IPS DF 6.9 (cell line): ENCODE results near the gene OR51D1.

Experiments used
- DNase-seq: peaks from one replicate; pipeline ENCODE4 v3.0.0-alpha.2; 2013; ENCODE audit warnings: low read depth, low spot score
- H3K27ac ChIP-seq: one replicate; pipeline ENCODE4 v1.5.1; 2013; ENCODE audit warnings: low read length, control low read depth
- H3K27me3 ChIP-seq: 2 replicates; pipeline ENCODE4 v1.6.1; 2013; ENCODE audit warnings: mild to moderate bottlenecking, low read length; ENCODE audit not compliant: control insufficient read depth, insufficient read depth
- H3K36me3 ChIP-seq: 2 replicates; pipeline ENCODE4 v1.6.1; 2013; ENCODE audit warnings: low read length; ENCODE audit not compliant: control insufficient read depth, insufficient read depth
- H3K4me1 ChIP-seq: 2 replicates; pipeline ENCODE4 v1.6.1; 2013; ENCODE audit warnings: low read length; ENCODE audit not compliant: control insufficient read depth, insufficient read depth
- H3K4me3 ChIP-seq: 2 replicates; pipeline ENCODE4 v1.5.1; 2013; ENCODE audit warnings: mild to moderate bottlenecking, low read length
- H3K9me3 ChIP-seq: 2 replicates; pipeline ENCODE4 v1.6.1; 2013; ENCODE audit warnings: low read length, inconsistent platforms; ENCODE audit not compliant: control insufficient read depth, insufficient read depth
- WGBS: extraction: QIAGEN DNeasy Blood & Tissue Kit; methylation state at CpG from one replicate; pipeline ENCODE4 v1.1.7; 2013; ENCODE audit warnings: mixed read lengths, missing lambda C conversion rate; ENCODE audit not compliant: insufficient read length, insufficient coverage; 5-methylcytosine and 5-hydroxymethylcytosine counted together

The OR51D1 gene

DNA sequence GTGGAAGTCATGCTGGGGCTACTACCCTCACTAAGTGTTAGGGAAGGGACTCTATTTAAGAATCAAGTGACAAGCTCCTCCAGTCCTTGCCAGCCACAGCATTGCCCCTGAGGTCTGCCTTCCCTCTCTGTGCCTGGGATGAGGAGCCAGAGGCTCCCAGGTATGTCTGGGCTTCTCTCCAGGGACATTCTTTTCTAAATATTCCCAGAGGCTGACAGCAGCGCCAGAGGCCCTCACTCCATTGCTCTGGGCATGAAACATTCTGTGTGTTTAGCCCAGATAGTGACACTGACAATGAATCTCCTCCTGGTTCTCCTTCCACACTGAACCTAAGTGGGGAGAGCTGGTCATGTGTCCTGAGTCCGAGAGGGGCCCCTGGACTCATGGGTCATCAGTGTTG lies 8.7 kb downstream of the OR51D1 start:
- no peak overlapping the region for H3K4me3 ChIP-seq
- H3K36me3 ChIP-seq = no peaks in the 10 kb centered on the region
- no CpG with 5 or more reads among the region's 2 CpGs for WGBS
- no peaks in the 10 kb centered on the region for H3K27me3 ChIP-seq
- H3K9me3 ChIP-seq = no peaks in the 10 kb centered on the region
- no peaks in the 10 kb centered on the region for H3K4me1 ChIP-seq
- DNase-seq = no peak
- H3K27ac ChIP-seq = no peak overlapping the region

DNA sequence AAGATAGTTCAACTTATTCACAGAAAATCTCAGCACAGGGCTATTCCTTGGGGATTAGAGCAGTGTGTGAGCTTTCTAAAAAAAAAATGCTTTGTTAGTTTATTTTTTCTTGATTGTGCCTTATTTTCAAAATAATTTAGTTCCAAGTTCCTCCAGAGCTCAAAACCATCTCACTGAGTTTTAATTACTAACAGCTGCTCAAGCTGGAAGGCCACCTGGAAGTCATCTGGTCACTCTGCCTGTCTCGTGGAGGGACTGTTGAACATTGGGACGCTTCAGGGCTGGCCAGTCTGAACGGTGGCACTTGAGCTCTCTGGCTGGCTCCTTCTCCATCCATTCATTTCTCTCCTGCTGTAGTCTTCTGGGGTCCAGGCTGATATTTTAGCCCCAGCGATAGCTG lies 10.5 kb downstream of the OR51D1 start:
- no peak for DNase-seq
- Histone ChIP-seq H3K9me3 (no peaks in the 10 kb centered on the region), H3K36me3 (no peaks in the 10 kb centered on the region), H3K27me3 (no peaks in the 10 kb centered on the region), H3K4me3 (no peak overlapping the region), H3K4me1 (no peaks in the 10 kb centered on the region), H3K27ac (no peak overlapping the region)
- WGBS = no CpG with 5 or more reads among the region's 4 CpGs

DNA sequence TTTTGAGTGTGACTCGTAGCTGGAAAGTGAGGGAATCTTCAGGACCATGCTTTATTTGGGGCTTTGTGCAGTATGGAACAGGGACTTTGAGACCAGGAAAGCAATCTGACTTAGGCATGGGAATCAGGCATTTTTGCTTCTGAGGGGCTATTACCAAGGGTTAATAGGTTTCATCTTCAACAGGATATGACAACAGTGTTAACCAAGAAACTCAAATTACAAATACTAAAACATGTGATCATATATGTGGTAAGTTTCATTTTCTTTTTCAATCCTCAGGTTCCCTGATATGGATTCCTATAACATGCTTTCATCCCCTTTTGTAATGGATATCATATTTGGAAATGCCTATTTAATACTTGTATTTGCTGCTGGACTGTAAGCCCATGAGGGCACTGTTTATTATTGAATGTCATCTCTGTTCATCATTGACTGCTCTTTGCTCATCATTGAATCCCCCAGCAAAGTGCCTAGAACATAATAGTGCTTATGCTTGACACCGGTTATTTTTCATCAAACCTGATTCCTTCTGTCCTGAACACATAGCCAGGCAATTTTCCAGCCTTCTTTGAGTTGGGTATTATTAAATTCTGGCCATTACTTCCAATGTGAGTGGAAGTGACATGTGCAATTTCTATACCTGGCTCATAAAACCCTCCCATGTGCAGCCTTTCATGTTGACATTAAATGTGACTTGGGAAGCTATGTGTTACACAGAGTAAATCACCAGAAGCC lies 17.5 kb downstream of the OR51D1 start:
- H3K27me3 ChIP-seq = no peaks in the 10 kb centered on the region
- no CpG with 5 or more reads among the region's 2 CpGs for WGBS
- no peaks in the 10 kb centered on the region for H3K36me3 ChIP-seq
- no peak for DNase-seq
- H3K27ac ChIP-seq = no peak overlapping the region
- no peaks in the 10 kb centered on the region for H3K4me1 ChIP-seq
- H3K9me3 ChIP-seq = no peaks in the 10 kb centered on the region
- H3K4me3 ChIP-seq = no peak overlapping the region

DNA sequence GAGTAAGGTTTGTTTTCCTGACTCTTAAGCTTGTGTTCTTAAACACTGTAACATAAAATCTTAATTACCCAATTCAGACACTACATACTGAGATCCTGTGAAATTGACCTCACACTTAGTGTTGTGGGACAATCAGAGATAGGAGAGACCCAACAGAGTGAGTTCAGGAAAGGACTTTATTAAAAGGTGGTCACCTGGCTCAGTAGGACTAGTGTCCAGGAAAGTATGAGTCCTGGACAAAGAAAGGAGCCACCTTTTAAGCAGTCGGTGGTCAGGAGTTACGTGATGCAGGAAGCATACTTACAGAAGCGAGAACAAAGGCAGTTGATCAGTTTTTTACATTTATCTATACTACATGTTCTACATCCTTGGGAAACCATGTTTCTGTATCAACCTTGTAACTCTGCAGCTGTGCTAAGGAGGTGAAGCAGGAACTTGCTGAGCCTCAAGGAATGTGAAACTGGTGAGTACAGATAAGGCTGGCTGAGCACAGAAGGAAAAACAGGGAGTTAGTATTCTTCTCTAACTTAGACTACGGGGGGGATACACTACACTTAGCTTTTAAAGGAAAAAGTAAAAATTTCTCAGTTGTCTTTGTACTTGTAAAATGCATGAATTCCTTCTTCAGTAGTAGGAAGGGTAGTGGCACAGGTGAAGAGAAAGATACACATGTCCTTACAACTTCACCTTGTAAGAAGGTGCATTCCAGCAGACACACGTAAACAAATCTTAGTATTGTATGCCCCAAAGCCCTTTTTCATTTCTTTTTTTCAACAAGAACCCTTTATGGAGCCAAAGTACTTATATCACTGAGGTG lies 21.6 kb downstream of the OR51D1 start:
- DNase-seq = no peak
- H3K9me3 ChIP-seq = no peaks in the 10 kb centered on the region
- no peak overlapping the region for H3K27ac ChIP-seq
- no peaks in the 10 kb centered on the region for H3K4me1 ChIP-seq
- H3K27me3 ChIP-seq = no peaks in the 10 kb centered on the region
- no peak overlapping the region for H3K4me3 ChIP-seq
- no peaks in the 10 kb centered on the region for H3K36me3 ChIP-seq
- no CpG with 5 or more reads among the region's 5 CpGs for WGBS

DNA sequence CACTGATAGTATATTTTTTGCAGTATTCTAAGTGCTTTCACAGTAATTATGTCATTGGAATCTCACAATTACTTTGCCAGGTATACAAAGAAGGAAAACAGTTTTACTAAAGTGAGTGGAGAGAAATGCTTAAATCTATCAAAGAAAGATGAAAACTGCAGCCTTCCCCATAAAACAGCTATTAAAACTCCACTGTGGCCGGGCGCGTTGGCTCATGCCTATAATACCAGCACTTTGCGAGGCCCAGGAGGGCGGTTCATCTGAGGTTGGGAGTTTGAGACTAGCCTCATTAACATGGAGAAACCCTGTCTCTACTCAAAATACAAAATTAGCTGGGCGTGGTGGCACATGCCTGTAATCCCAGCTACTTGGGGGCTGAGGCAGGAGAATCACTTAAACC lies 25.6 kb downstream of the OR51D1 start:
- no peaks in the 10 kb centered on the region for H3K36me3 ChIP-seq
- no peak overlapping the region for H3K27ac ChIP-seq
- no CpG with 5 or more reads among the region's 6 CpGs for WGBS
- no peak overlapping the region for H3K4me3 ChIP-seq
- no peaks in the 10 kb centered on the region for H3K9me3 ChIP-seq
- DNase-seq = no peak
- H3K27me3 ChIP-seq = no peaks in the 10 kb centered on the region
- H3K4me1 ChIP-seq = no peaks in the 10 kb centered on the region

DNA sequence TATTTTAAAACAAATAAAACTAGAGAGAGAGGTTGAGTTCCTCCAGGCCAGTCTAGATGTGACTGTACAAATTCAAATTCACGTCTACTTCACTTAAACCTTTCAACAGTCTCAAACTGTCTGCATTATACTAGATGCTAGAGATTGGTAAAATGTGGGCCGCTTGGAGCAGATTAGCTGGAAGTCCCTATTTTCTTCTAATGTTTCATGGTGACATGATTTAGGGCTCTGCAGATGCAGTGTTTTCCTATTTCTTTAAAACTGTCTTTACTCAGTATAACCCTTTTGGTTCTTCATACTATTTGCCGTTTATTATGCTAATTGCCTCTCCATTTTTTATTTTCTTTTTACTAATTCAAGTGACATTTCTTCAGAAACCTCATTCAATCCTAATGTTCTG lies 26.9 kb downstream of the OR51D1 start:
- Histone ChIP-seq H3K27ac (no peak overlapping the region), H3K4me1 (no peaks in the 10 kb centered on the region), H3K9me3 (no peaks in the 10 kb centered on the region), H3K27me3 (no peaks in the 10 kb centered on the region), H3K36me3 (no peaks in the 10 kb centered on the region), H3K4me3 (no peak overlapping the region)
- WGBS = no CpG with 5 or more reads among the region's 3 CpGs
- no peak for DNase-seq

DNA sequence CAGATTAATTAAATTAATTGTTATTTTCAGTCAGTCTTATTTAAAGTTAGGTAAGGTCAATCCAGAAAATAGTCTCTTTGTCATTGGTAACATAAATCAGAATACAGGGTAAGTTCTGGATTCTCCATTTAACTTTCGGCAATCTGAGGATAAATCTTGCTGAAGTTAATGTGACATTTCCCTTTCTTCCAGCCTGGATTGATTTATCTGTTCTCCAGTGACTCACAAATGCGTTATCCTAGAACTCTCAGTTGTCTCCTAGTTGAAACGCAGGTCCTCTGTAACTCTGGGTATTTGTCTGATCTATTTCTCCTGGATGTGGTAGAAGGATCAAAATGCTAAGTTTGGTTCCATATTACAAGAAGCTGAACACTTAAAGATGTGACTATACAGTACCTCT lies 27.5 kb downstream of the OR51D1 start:
- DNase-seq = no peak
- no peaks in the 10 kb centered on the region for H3K27me3 ChIP-seq
- no peaks in the 10 kb centered on the region for H3K9me3 ChIP-seq
- H3K27ac ChIP-seq = no peak overlapping the region
- H3K4me1 ChIP-seq = no peaks in the 10 kb centered on the region
- no peaks in the 10 kb centered on the region for H3K36me3 ChIP-seq
- no CpG with 5 or more reads among the region's 3 CpGs for WGBS
- H3K4me3 ChIP-seq = no peak overlapping the region

DNA sequence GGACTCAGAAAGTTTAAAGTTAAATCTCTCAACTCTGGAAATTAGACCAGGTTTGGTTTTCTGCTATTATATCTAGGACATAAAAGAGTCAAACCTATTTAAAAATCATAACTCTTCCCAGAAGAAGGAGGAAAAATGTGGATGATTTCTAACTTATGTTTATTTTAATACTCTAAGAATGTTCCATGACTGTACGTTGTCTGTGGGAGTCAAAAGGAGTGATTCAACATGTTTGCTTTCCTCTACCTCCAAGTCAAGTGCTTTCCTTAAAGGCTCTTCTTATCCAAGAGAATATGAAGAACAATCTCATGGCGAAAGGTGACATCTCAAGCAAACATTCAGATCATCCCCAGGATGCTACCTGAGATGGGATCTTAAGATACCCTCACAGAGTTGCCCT lies 28.1 kb downstream of the OR51D1 start:
- H3K4me1 ChIP-seq = no peaks in the 10 kb centered on the region
- DNase-seq = no peak
- H3K36me3 ChIP-seq = no peaks in the 10 kb centered on the region
- no CpG with 5 or more reads among the region's 2 CpGs for WGBS
- H3K27me3 ChIP-seq = no peaks in the 10 kb centered on the region
- H3K9me3 ChIP-seq = no peaks in the 10 kb centered on the region
- no peak overlapping the region for H3K27ac ChIP-seq
- no peak overlapping the region for H3K4me3 ChIP-seq

DNA sequence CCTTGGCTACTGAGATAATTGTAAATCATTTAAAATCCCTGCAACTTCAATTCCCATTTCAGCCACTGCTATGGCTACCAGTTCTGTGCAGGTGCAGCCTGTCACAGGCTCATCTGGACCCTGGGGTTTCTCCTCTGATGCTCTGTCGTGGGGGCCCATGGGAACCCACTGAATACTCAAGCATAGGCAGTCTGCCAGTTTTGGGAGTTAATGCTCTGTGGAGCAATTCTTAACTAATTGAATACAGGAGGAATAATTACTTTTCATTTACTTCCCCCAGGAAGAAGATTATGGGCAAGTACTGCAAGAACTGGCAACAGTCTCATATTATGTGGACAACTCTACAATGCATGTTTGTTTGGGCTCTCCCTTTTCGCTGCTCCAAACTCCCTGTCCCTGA lies 34.5 kb downstream of the OR51D1 start:
- no CpG with 5 or more reads among the region's 2 CpGs for WGBS
- H3K9me3 ChIP-seq = no peaks in the 10 kb centered on the region
- no peak for DNase-seq

DNA sequence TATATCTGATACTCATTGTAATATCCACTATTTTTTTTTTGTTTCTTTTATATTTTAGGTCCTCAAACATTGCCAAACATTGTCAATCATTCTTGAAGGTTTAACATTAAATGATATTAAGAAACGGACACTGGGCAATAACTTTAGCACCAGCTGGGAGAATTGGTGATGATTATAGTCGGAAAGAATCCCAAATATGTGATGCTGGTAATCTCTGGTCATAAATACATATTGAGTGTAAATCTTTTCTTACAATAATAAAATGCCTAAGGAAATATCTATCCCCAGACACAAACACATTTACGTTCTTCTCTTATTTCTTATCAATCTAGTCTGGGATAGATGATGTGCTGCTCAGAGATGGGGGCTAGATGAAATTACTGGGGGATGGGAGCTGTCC lies 35.2 kb downstream of the OR51D1 start:
- no peak overlapping the region for H3K27ac ChIP-seq
- H3K4me1 ChIP-seq = no peaks in the 10 kb centered on the region
- no peak for DNase-seq
- no peaks in the 10 kb centered on the region for H3K27me3 ChIP-seq
- H3K9me3 ChIP-seq = no peaks in the 10 kb centered on the region
- no peak overlapping the region for H3K4me3 ChIP-seq
- WGBS = 100% methylated on average over 1 of the region's 3 CpGs
- H3K36me3 ChIP-seq = no peaks in the 10 kb centered on the region

More for the DNA sequence above, 34.5 kb downstream of the OR51D1 start:
- Histone ChIP-seq H3K36me3 (no peaks in the 10 kb centered on the region), H3K27me3 (no peaks in the 10 kb centered on the region), H3K27ac (no peak overlapping the region), H3K4me3 (no peak overlapping the region), H3K4me1 (no peaks in the 10 kb centered on the region)
